Stimulated activated CD4-positive, alpha-beta T cell treated with anti-CD3 and anti-CD28 coated beads, Interleukin-12 subunit alpha, Interleukin-12 subunit beta, amount 100 ng/mL, for 24 hours (primary cell): ENCODE results near the gene ZNF639.
A peak's percentile ranks its signal among the peaks of the same experiment; 100 is the strongest.

Experiments
- DNase-seq, 2 experiments: peaks; one replicate each; pipeline ENCODE4 v3.0.0-alpha.2; 2020; ENCODE audit warnings: low read depth in 2 of 2

The ZNF639 gene

GRCh38 chr3:179318876-179319275, 4.0 kb upstream of the ZNF639 start:
- DNase-seq = no peak

GRCh38 chr3:179321668-179322285, 1.1 kb upstream of the ZNF639 start:
- DNase-seq = peak in 1 of 2 experiments; percentile 10

GRCh38 chr3:179323197-179324110, 623 bp downstream of the ZNF639 start:
- peak; percentile 35 to 56 for DNase-seq

GRCh38 chr3:179324270-179324754, 1.5 kb downstream of the ZNF639 start:
- no peak for DNase-seq

- no peak for DNase-seq
Measured at GRCh38 chr3:179330438-179330837, 7.6 kb downstream of the ZNF639 start.

GRCh38 chr3:179332240-179332639, 9.4 kb downstream of the ZNF639 start:
- DNase-seq = no peak

- no peak for DNase-seq
Measured at GRCh38 chr3:179333084-179333483, 10.3 kb downstream of the ZNF639 start.

- no peak for DNase-seq
Measured at GRCh38 chr3:179336345-179336929, 13.6 kb downstream of the ZNF639 start.

- DNase-seq = peak; percentile 80 to 85
Measured at GRCh38 chr3:179347345-179348194, 24.7 kb downstream of the ZNF639 start, which contains the start of gene MFN1. TSS of gene MFN1 (plus strand) at chr3:179347709. CDS start at chr3:179348852, 1,143 bp downstream.

- DNase-seq = no peak
Measured at GRCh38 chr3:179348325-179349013, 25.6 kb downstream of the ZNF639 start.

GRCh38 chr3:179355996-179356395, 33.2 kb downstream of the ZNF639 start:
- DNase-seq = no peak

- DNase-seq = no peak
Measured at GRCh38 chr3:179363332-179363731, 40.5 kb downstream of the ZNF639 start.

GRCh38 chr3:179369621-179370020, 46.8 kb downstream of the ZNF639 start:
- DNase-seq = no peak

GRCh38 chr3:179373938-179374337, 51.1 kb downstream of the ZNF639 start:
- no peak for DNase-seq

- no peak for DNase-seq
Measured at GRCh38 chr3:179375091-179375999, 52.5 kb downstream of the ZNF639 start.

- DNase-seq = no peak
Measured at GRCh38 chr3:179376474-179376873, 53.6 kb downstream of the ZNF639 start.
